Activated T-cell treated with anti-CD3 and anti-CD28 coated beads, Interleukin-2, amount 50 U/mL, for 24 hours (primary cell): Measurements from ENCODE around the gene MYCN.
"Not testable (repeated sequence)": the region's sequence is repeated elsewhere in the genome, so short reads cannot be mapped to it uniquely, and the experiment has no call there.

Experiments used
- DNase-seq: peaks from one replicate; pipeline ENCODE4 v3.0.0-alpha.2; 2020
- H3K27ac Mint-ChIP-seq: 2 replicates; pipeline ENCODE4 v1.8.0; 2020; ENCODE audit warnings: mild to moderate bottlenecking, mixed read lengths
- H3K27me3 Mint-ChIP-seq: 2 replicates; pipeline ENCODE4 v1.8.0; 2020; ENCODE audit warnings: mixed read lengths
- H3K36me3 Mint-ChIP-seq: 2 replicates; pipeline ENCODE4 v1.8.0; 2020; ENCODE audit warnings: low read depth, mixed read lengths
- H3K4me1 Mint-ChIP-seq: 2 replicates; pipeline ENCODE4 v1.8.0; 2020; ENCODE audit warnings: low read depth, mixed read lengths
- H3K4me3 Mint-ChIP-seq: 2 replicates; pipeline ENCODE4 v1.8.0; 2020; ENCODE audit warnings: mild to moderate bottlenecking, moderate library complexity, mixed read lengths
- H3K9me3 Mint-ChIP-seq: 2 replicates; pipeline ENCODE4 v1.8.0; 2020; ENCODE audit warnings: mixed read lengths

The MYCN gene

DNA sequence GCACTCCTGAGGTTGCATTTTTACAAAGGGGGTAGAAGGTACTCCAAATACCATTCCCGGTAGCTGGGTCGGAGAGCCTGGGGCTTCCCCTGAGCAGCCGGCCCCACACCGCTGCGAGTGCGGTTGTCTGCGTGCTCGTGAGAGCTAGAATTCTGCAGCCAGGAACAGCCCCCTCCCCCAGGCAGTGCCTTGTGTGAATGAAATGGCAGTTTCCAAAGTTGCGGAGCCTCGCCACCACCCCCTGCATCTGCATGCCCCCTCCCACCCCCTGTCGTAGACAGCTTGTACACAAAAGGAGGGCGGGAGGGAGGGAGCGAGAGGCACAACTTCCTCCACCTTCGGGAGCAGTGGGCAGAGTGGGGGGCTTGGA lies 1.1 kb downstream of the MYCN start:
- no peaks in the 10 kb centered on the region for H3K36me3 Mint-ChIP-seq
- no peak overlapping the region for H3K27ac Mint-ChIP-seq
- no peaks in the 10 kb centered on the region for H3K9me3 Mint-ChIP-seq
- H3K4me3 Mint-ChIP-seq: peak overlapping the region; percentile 60
- peaks cover 38% of the 10 kb centered on the region for H3K4me1 Mint-ChIP-seq
- peaks cover 76% of the 10 kb centered on the region for H3K27me3 Mint-ChIP-seq
- peak; percentile 34 for DNase-seq

- Mint-ChIP-seq H3K9me3 (no peaks in the 10 kb centered on the region), H3K36me3 (no peaks in the 10 kb centered on the region), H3K4me3 (peak overlapping the region; percentile 63), H3K4me1 (peaks cover 38% of the 10 kb centered on the region), H3K27ac (no peak overlapping the region), H3K27me3 (peaks cover 69% of the 10 kb centered on the region)
- DNase-seq: peak; percentile 48
Observed at GRCh38 chr2:15941871-15942710, 1.7 kb downstream of the MYCN start.

DNA sequence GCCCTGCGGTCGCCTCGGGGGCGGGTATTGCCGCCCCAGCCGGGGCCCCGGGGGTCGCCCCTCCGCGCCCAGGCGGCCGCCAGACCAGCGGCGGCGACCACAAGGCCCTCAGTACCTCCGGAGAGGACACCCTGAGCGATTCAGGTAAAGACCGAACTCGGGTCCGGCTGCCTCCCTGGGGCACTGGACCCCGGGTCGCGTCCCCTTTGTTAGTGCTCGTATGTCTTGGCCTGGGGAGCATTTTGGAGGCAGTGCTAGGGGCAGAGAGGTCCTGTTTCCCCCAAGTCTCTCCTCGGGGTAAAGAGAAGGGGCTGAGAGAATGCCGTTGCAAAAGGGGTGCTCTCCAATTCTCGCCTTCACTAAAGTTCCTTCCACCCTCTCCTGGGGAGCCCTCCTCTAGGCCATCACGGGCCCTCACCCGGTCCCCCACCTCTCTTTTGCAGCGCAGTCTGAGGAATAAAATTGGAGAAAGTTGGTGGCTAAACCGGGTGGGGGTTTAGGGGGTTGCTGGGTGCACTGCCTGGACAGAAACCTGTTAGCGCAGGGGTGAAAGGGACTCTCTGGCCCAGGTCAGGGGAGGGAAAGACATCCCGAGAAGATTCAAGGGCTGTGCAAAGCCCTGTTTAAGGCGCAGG lies 2.5 kb downstream of the MYCN start:
- DNase-seq: peak; percentile 31
- Mint-ChIP-seq H3K27ac (no peak overlapping the region), H3K36me3 (no peaks in the 10 kb centered on the region), H3K9me3 (no peaks in the 10 kb centered on the region), H3K4me3 (peak overlapping the region; percentile 46), H3K4me1 (peaks cover 38% of the 10 kb centered on the region), H3K27me3 (peaks cover 62% of the 10 kb centered on the region)

DNA sequence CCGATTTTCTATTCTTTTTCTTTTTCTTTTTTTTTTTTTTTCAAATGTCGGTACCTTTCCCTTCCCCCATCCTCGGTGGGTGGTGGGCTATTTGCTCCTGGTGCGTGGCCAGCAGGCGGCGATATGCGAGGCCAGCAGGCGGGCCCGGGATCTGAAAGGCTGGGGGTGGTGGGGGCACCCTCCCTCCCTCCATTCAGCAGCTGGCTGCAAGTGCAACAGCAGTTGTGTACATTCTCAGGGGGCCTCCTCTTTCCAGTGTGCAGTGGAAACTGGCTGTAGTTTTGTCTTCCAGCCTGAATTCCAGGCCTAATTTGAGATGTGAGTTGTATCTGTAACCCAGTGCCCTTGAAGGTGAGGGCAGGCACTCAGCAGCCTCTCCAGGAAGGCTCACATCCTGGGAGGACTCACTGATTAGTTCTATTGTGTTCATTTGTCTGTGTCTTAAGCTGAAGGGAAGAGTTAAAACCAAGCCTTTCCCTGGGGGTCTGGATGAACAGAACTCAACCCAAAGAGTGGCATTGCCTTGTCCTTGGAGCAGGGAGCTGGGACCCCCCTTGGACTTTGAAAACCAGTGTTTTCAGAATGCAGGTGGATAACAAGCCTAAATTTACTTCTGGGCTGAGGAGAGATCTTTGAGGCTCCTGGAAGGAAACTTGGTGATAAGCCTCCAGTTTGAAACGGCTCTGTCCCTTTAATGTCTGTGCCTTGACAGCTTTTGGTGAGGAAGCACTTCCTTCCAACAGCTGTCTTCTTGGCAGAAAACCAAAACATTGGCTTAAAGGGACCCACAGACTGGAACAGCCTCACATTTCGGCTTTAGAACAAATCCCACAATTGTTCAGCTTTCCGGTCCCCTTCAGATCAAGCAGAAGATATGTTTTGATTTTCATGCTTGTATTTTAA lies 3.3 kb downstream of the MYCN start:
- DNase-seq: peak; percentile 34
- peaks cover 38% of the 10 kb centered on the region for H3K4me1 Mint-ChIP-seq
- H3K27me3 Mint-ChIP-seq: peaks cover 57% of the 10 kb centered on the region
- no peaks in the 10 kb centered on the region for H3K9me3 Mint-ChIP-seq
- H3K36me3 Mint-ChIP-seq: no peaks in the 10 kb centered on the region
- H3K4me3 Mint-ChIP-seq: peak overlapping the region; percentile 23
- H3K27ac Mint-ChIP-seq: no peak overlapping the region

DNA sequence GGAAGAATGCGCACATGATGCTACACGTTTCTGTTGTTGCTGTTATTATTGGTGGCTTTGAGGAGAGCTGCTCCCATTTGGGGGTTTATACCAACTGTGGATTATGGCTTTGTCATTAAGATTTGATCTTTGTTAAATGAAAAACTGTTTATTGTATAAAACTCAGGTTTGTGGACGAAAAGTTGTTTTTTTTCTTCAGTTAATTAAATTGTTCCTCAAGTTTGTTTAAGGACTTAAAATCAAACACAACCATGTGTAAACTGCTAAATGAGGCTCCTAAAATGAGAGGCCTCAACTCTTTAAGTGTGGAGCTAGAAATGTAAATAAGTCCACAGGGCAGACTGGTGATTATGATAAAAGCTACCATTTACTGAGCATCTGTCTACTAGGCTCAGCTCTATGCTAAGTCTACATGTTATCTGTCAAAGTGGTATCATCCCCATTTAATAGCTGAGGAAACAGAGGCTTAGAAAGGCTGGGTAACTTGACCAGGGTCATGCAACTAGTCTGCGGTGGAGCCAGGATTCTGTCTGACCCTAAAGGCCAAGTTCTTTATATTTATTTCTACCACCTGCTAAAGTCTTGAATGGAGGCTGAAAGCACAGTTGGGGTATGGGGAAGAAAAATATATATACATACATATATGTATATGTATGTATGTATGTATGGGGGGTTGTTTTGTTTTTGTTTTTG lies 4.1 kb downstream of the MYCN start:
- no peaks in the 10 kb centered on the region for H3K9me3 Mint-ChIP-seq
- no peaks in the 10 kb centered on the region for H3K36me3 Mint-ChIP-seq
- H3K27ac Mint-ChIP-seq: no peak overlapping the region
- no peak overlapping the region for H3K4me3 Mint-ChIP-seq
- DNase-seq: no peak
- peaks cover 48% of the 10 kb centered on the region for H3K27me3 Mint-ChIP-seq
- H3K4me1 Mint-ChIP-seq: peaks cover 33% of the 10 kb centered on the region

GRCh38 chr2:15945909-15946705 lies 5.8 kb downstream of the MYCN start:
- Mint-ChIP-seq H3K36me3 (no peaks in the 10 kb centered on the region), H3K4me3 (no peak overlapping the region), H3K27me3 (peaks cover 37% of the 10 kb centered on the region), H3K4me1 (peaks cover 23% of the 10 kb centered on the region), H3K9me3 (no peaks in the 10 kb centered on the region), H3K27ac (no peak overlapping the region)
- no peak for DNase-seq

- DNase-seq: no peak
- Mint-ChIP-seq H3K27ac (no peak overlapping the region), H3K36me3 (no peaks in the 10 kb centered on the region), H3K4me3 (no peak overlapping the region), H3K4me1 (peaks cover 17% of the 10 kb centered on the region), H3K9me3 (no peaks in the 10 kb centered on the region), H3K27me3 (peaks cover 30% of the 10 kb centered on the region)
Observed at GRCh38 chr2:15946983-15947382, 6.6 kb downstream of the MYCN start.

DNA sequence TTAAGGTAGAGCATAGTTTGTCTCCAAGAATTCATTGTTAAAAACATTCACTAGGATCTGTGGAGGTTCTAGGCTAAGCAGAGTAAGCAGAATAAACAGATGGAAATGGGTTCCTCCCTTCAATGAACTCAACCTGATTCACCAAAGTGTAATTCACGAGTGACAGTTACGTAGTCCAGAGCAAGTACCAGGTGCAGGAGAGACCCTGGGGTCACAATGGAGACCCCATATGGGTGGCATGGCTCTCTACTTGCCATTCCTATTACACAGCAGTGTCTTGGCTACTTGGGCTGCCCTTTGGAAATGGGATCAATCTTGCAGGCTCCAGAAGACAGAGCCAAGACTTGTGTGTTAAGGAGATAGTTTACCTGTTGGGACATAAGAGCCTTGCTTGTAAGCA lies 7.1 kb downstream of the MYCN start:
- Mint-ChIP-seq H3K36me3 (no peaks in the 10 kb centered on the region), H3K27me3 (peaks cover 29% of the 10 kb centered on the region), H3K9me3 (no peaks in the 10 kb centered on the region), H3K4me1 (peaks cover 16% of the 10 kb centered on the region), H3K4me3 (no peak overlapping the region), H3K27ac (no peak overlapping the region)
- DNase-seq: no peak

- Mint-ChIP-seq H3K27me3 (peaks cover 18% of the 10 kb centered on the region), H3K4me3 (no peak overlapping the region)
Observed at GRCh38 chr2:15948704-15948957, 8.3 kb downstream of the MYCN start.

DNA sequence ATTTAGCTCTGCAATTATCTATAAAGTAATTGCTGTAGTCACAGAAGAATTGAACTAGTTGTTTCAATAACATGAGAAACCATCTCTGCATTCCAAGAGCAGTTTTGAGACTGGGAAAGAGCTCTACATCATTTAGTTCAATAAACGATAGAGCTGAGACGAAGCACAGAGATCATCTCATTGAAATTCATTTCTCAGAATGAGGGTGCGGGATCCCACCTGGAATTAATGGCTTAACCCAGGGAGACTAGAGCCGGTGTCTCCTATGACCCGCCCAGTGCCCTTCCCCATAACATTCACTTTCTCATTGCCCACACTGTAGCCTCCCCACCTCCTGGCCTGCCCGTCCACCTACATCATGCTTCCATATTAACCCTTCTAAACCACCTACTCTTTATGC lies 8.8 kb downstream of the MYCN start:
- Mint-ChIP-seq H3K4me1 (peaks cover 2% of the 10 kb centered on the region), H3K27ac (no peak overlapping the region), H3K4me3 (no peak overlapping the region), H3K27me3 (peaks cover 13% of the 10 kb centered on the region), H3K9me3 (no peaks in the 10 kb centered on the region), H3K36me3 (no peaks in the 10 kb centered on the region)
- DNase-seq: no peak

More at GRCh38 chr2:15948704-15948957, 8.3 kb downstream of the MYCN start:
- peaks cover 7% of the 10 kb centered on the region for H3K4me1 Mint-ChIP-seq
- H3K36me3 Mint-ChIP-seq: no peaks in the 10 kb centered on the region
- H3K27ac Mint-ChIP-seq: no peak overlapping the region
- no peak for DNase-seq
- no peaks in the 10 kb centered on the region for H3K9me3 Mint-ChIP-seq

GRCh38 chr2:15949551-15949950 lies 9.2 kb downstream of the MYCN start:
- no peak for DNase-seq
- Mint-ChIP-seq H3K9me3 (no peaks in the 10 kb centered on the region), H3K27ac (no peak overlapping the region), H3K36me3 (no peaks in the 10 kb centered on the region), H3K4me3 (no peak overlapping the region), H3K4me1 (no peaks in the 10 kb centered on the region), H3K27me3 (peaks cover 10% of the 10 kb centered on the region)

DNA sequence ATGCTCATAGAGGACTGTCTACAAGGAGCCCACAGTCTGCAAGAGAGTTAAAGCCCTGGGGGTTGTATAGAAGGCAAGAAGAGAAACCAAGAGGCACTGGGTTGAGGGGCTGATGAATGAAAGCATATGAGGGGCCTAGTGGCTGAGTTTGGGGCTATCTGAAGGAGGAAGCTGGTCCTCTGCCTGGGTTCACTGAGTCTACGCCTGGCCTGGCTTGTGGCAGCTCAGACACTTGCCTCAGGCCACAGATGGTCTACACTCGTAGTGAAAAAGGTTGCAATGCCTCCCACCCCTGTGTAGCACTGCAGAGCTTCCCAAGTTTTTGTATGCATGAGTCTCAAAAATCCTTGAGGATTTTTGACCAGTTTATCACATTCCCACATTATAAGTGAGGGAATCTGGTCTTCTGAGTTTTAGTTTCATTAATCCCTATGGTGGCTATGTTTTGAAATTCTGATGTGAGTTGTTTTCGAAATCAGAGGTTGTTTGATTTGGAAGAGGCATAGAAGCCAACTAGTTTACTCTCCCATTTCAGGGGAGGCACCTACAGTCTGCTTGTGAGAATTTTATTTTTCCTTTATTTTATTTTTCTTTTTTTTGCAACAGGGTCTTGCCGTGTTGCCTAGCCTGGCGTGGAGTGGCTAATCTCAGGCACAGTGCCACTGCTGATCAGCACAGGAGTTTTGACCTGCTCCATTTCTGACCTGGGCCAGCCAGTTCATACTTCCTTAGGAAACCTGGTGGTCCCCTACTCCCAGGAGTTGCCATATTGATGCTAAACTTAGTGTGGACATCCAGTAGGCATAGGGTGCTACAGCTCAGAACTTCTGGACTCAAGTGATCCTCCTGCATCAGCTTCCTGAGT lies 10.0 kb downstream of the MYCN start:
- H3K27ac Mint-ChIP-seq: no peak overlapping the region
- H3K4me1 Mint-ChIP-seq: no peaks in the 10 kb centered on the region
- no peaks in the 10 kb centered on the region for H3K9me3 Mint-ChIP-seq
- no peak for DNase-seq
- H3K27me3 Mint-ChIP-seq: peaks cover 6% of the 10 kb centered on the region
- H3K4me3 Mint-ChIP-seq: no peak overlapping the region
- no peaks in the 10 kb centered on the region for H3K36me3 Mint-ChIP-seq

DNA sequence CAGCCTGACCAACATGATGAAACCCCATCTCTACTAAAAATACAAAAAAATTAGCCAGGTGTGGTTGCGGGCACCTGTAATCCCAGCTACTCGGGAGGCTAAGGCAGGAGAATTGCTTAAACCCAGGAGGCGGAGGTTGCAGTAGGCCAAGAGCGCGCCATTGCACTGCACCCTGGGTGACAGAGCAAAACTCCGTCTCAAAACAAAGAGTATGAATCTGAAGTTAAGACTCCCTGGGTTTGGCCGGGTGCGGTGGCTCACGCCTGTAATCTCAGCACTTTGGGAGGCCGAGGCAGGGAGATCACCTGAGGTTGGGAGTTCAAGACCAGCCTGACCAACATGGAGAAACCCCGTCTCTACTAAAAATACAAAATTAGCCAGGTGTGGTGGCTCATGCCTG lies 11.6 kb downstream of the MYCN start:
- not testable (repeated sequence) for H3K4me1 Mint-ChIP-seq, H3K9me3 Mint-ChIP-seq, DNase-seq, H3K27me3 Mint-ChIP-seq, H3K4me3 Mint-ChIP-seq, H3K36me3 Mint-ChIP-seq, H3K27ac Mint-ChIP-seq
